Limb (tissue), 2 donors: ENCODE results near the gene DRG1.
"Not testable (repeated sequence)": the region's sequence is repeated elsewhere in the genome, so short reads cannot be mapped to it uniquely, and the experiment has no call there.

ENCODE experiments used
- DNase-seq, 2 donors: peaks; one replicate each; pipeline ENCODE4 v3.0.0-alpha.2; 2016; ENCODE audit errors: extremely low spot score in 2 of 2

Gene DRG1

GRCh38 chr22:31442768-31443489 is 43.5 kb downstream of the DRG1 start:
- no peak for DNase-seq

GRCh38 chr22:31443516-31443915 is 44.1 kb downstream of the DRG1 start:
- no peak for DNase-seq

- DNase-seq, result no peak
These were observed 46.2 kb downstream of the DRG1 start for GRCh38 chr22:31445642-31446041.

- DNase-seq, result no peak
These were observed 46.8 kb downstream of the DRG1 start for GRCh38 chr22:31446208-31446607.

- no peak for DNase-seq
These were observed 47.4 kb downstream of the DRG1 start for GRCh38 chr22:31446767-31447166.

- no peak for DNase-seq
These were observed 47.9 kb downstream of the DRG1 start for GRCh38 chr22:31447337-31447736.

GRCh38 chr22:31448382-31448781 is 49.0 kb downstream of the DRG1 start:
- DNase-seq, result no peak

GRCh38 chr22:31449506-31449905 is 50.1 kb downstream of the DRG1 start:
- no peak for DNase-seq

- no peak for DNase-seq
These were observed 52.5 kb downstream of the DRG1 start for GRCh38 chr22:31451709-31452571.

GRCh38 chr22:31461699-31462098 is 62.3 kb downstream of the DRG1 start:
- DNase-seq, result no peak

- DNase-seq, result no peak
These were observed 65.9 kb downstream of the DRG1 start for GRCh38 chr22:31465307-31465706.

GRCh38 chr22:31474743-31475142 is 75.3 kb downstream of the DRG1 start:
- no peak for DNase-seq

- no peak for DNase-seq
These were observed 76.4 kb downstream of the DRG1 start for GRCh38 chr22:31475800-31476199.

- no peak for DNase-seq
These were observed 77.9 kb downstream of the DRG1 start for GRCh38 chr22:31477329-31477728.

- no peak for DNase-seq
These were observed 81.7 kb downstream of the DRG1 start for GRCh38 chr22:31481129-31481528.

- not testable (repeated sequence) for DNase-seq
These were observed 83.1 kb downstream of the DRG1 start for GRCh38 chr22:31482470-31482869.
